ENCODE measurements around the gene UEVLD. TPM values are rescaled to one million over a fixed set of nuclear protein-coding genes. Genes with fewer than 3 reads are reported as not detected.

The UEVLD gene
- total RNA-seq, 1 donor from 2014 or later: 20.1 TPM

DNA sequence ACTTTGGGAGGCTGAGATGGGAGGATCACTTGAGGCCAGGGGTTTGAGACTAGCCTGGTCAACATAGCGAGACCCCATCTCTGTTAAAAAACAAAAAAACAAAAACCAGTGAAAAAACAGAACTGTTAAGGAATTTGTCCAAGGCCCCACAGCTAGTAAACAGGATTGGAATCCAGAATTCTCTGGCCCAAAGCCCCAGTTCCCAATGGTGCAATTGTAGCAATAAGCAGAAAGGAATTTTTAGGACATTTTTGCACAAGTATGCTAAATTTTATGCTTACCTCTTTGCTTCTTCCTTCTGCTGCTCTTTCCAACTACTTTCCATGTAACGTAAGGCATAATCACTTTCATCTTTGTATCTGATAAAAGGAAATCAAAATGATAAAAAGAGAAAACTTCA is 22.7 kb upstream of the UEVLD start:
- no peaks in the 10 kb centered on the region for H3K27me3 Mint-ChIP-seq (ENCODE audit: low read depth, unreplicated experiment)
- no peaks in the 10 kb centered on the region for H3K4me1 ChIP-seq (ENCODE audit: insufficient read depth, low read length)
- no peak for FAIRE-seq
- no peaks in the 10 kb centered on the region for H3K27me3 ChIP-seq (ENCODE audit: insufficient read depth, low read length)
- DNase-seq (ENCODE audit: low read depth): no peak
- peaks cover 54% of the 10 kb centered on the region for H3K36me3 ChIP-seq (ENCODE audit: insufficient read depth, low read length)
- no peak overlapping the region for H3K27ac Mint-ChIP-seq (ENCODE audit: unreplicated experiment)
- no peak overlapping the region for H2AFZ ChIP-seq (ENCODE audit: low read depth, low read length)
- peaks cover 32% of the 10 kb centered on the region for H4K20me1 ChIP-seq (ENCODE audit: insufficient read depth, low read length)
- H3K9me3 Mint-ChIP-seq (ENCODE audit: unreplicated experiment): no peaks in the 10 kb centered on the region
- no peaks in the 10 kb centered on the region for H3K9me3 ChIP-seq (ENCODE audit: insufficient read depth, low read depth, low read length)
- H3K36me3 Mint-ChIP-seq (ENCODE audit: low read depth, unreplicated experiment): peaks cover 8% of the 10 kb centered on the region
- no peak overlapping the region for H3K9ac ChIP-seq (ENCODE audit: low read length)
- no peak overlapping the region for H3K4me3 Mint-ChIP-seq (ENCODE audit: unreplicated experiment)
- H3K4me2 ChIP-seq (ENCODE audit: low read length): no peak overlapping the region
- no peak overlapping the region for H3K27ac ChIP-seq (ENCODE audit: low read depth, low read length)
- peaks cover 31% of the 10 kb centered on the region for H3K79me2 ChIP-seq (ENCODE audit: insufficient read depth, low read length)
- H3K4me1 Mint-ChIP-seq (ENCODE audit: low read depth, unreplicated experiment): peaks cover 7% of the 10 kb centered on the region
- TF ChIP-seq, protein P1, sequence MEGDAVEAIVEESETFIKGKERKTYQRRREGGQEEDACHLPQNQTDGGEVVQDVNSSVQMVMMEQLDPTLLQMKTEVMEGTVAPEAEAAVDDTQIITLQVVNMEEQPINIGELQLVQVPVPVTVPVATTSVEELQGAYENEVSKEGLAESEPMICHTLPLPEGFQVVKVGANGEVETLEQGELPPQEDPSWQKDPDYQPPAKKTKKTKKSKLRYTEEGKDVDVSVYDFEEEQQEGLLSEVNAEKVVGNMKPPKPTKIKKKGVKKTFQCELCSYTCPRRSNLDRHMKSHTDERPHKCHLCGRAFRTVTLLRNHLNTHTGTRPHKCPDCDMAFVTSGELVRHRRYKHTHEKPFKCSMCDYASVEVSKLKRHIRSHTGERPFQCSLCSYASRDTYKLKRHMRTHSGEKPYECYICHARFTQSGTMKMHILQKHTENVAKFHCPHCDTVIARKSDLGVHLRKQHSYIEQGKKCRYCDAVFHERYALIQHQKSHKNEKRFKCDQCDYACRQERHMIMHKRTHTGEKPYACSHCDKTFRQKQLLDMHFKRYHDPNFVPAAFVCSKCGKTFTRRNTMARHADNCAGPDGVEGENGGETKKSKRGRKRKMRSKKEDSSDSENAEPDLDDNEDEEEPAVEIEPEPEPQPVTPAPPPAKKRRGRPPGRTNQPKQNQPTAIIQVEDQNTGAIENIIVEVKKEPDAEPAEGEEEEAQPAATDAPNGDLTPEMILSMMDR (IDR thresholded peaks at IDR 0.05; ENCODE audit: insufficient read depth, low read depth, low read length): no peak
- no peak for TF ChIP-seq EZH2 (IDR thresholded peaks at IDR 0.05; ENCODE audit: insufficient read depth, low read length)
- H3K4me3 ChIP-seq (ENCODE audit: insufficient read depth, low read depth, low read length): no peak overlapping the region

DNA sequence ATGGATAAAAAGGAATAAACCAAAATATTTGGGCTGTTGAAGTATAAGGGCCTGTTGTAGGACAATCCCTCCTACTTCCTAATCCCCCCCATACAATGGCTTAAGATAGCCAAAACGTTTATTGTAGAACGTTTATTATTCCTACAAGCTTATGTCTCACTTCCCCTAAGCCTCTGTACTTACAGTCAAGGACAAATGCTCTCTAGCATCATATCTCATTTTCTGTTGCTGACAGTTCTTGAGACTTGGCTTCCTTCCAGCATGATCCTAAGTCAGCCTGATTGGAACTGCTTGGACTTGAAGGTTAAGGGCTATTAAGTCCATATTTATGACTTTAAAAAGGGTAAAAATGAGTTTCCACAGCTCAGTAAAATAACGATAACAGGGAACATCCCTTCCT is 19.8 kb upstream of the UEVLD start:
- Mint-ChIP-seq H3K27me3 (ENCODE audit: low read depth, unreplicated experiment) (no peaks in the 10 kb centered on the region), H3K9me3 (ENCODE audit: unreplicated experiment) (no peaks in the 10 kb centered on the region), H3K4me1 (ENCODE audit: low read depth, unreplicated experiment) (peaks cover 3% of the 10 kb centered on the region), H3K27ac (ENCODE audit: unreplicated experiment) (no peak overlapping the region), H3K36me3 (ENCODE audit: low read depth, unreplicated experiment) (peaks cover 5% of the 10 kb centered on the region), H3K4me3 (ENCODE audit: unreplicated experiment) (no peak overlapping the region)
- Histone ChIP-seq H2AFZ (ENCODE audit: low read depth, low read length) (no peak overlapping the region), H4K20me1 (ENCODE audit: insufficient read depth, low read length) (peaks cover 4% of the 10 kb centered on the region), H3K4me3 (ENCODE audit: insufficient read depth, low read depth, low read length) (no peak overlapping the region), H3K9ac (ENCODE audit: low read length) (no peak overlapping the region), H3K9me3 (ENCODE audit: insufficient read depth, low read depth, low read length) (no peaks in the 10 kb centered on the region), H3K36me3 (ENCODE audit: insufficient read depth, low read length) (peaks cover 39% of the 10 kb centered on the region), H3K4me1 (ENCODE audit: insufficient read depth, low read length) (no peaks in the 10 kb centered on the region), H3K27me3 (ENCODE audit: insufficient read depth, low read length) (no peaks in the 10 kb centered on the region), H3K4me2 (ENCODE audit: low read length) (no peak overlapping the region), H3K79me2 (ENCODE audit: insufficient read depth, low read length) (peaks cover 5% of the 10 kb centered on the region), H3K27ac (ENCODE audit: low read depth, low read length) (no peak overlapping the region)
- DNase-seq (ENCODE audit: low read depth) (no peak), FAIRE-seq (no peak)
- no peak for TF ChIP-seq EZH2 (IDR thresholded peaks at IDR 0.05; ENCODE audit: insufficient read depth, low read length)
- TF ChIP-seq, protein P1 (IDR thresholded peaks at IDR 0.05; ENCODE audit: insufficient read depth, low read depth, low read length): no peak

DNA sequence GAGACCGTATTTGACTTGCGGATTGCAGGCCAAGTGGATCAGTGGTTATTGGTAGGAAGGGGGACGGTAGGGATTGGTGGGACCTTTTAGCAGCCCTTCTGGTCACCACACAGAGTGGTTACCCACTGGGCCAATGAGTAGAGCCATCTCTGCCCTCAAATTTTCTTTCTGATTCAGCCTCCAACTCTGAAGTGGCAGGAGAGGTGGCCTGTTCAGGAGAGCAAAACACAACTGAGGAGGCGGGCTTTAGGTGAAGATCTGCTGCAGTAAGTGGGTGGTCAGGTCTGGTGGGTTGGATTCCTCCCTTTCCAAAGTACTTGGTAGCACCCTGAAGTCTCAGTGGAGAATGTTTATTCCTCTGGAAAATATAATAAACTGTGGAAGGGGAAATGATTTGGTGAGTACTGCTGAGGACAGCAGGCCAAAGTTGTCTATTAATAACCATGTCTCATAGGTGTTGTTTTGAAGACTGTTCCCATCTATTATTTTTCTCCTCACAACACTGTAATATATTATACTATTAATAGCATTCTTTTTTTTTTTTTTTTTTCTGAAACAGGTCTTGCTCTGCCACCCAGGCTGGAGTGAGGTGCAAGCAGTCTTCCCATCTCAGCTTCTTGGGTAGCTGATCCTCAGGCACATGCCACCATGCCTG is 12.5 kb upstream of the UEVLD start:
- Histone ChIP-seq H3K9ac (ENCODE audit: low read length) (no peak overlapping the region), H3K27ac (ENCODE audit: low read depth, low read length) (no peak overlapping the region), H3K9me3 (ENCODE audit: insufficient read depth, low read depth, low read length) (no peaks in the 10 kb centered on the region), H3K4me2 (ENCODE audit: low read length) (no peak overlapping the region), H3K36me3 (ENCODE audit: insufficient read depth, low read length) (no peaks in the 10 kb centered on the region), H3K79me2 (ENCODE audit: insufficient read depth, low read length) (peaks cover 5% of the 10 kb centered on the region), H4K20me1 (ENCODE audit: insufficient read depth, low read length) (peaks cover 3% of the 10 kb centered on the region), H3K4me3 (ENCODE audit: insufficient read depth, low read depth, low read length) (no peak overlapping the region), H2AFZ (ENCODE audit: low read depth, low read length) (no peak overlapping the region), H3K27me3 (ENCODE audit: insufficient read depth, low read length) (no peaks in the 10 kb centered on the region), H3K4me1 (ENCODE audit: insufficient read depth, low read length) (no peaks in the 10 kb centered on the region)
- Mint-ChIP-seq H3K4me3 (ENCODE audit: unreplicated experiment) (no peak overlapping the region), H3K4me1 (ENCODE audit: low read depth, unreplicated experiment) (peaks cover 3% of the 10 kb centered on the region), H3K9me3 (ENCODE audit: unreplicated experiment) (no peaks in the 10 kb centered on the region), H3K27ac (ENCODE audit: unreplicated experiment) (no peak overlapping the region), H3K36me3 (ENCODE audit: low read depth, unreplicated experiment) (peaks cover 10% of the 10 kb centered on the region), H3K27me3 (ENCODE audit: low read depth, unreplicated experiment) (no peaks in the 10 kb centered on the region)
- TF ChIP-seq, protein P1 (IDR thresholded peaks at IDR 0.05; ENCODE audit: insufficient read depth, low read depth, low read length): no peak
- no peak for TF ChIP-seq EZH2 (IDR thresholded peaks at IDR 0.05; ENCODE audit: insufficient read depth, low read length)
- DNase-seq (ENCODE audit: low read depth) (no peak), FAIRE-seq (no peak)

Data from astrocyte (in vitro differentiated cells and primary cell).